ENCODE results near the gene PCK2.

The PCK2 gene

GRCh38 chr14:24150567-24150966, 56.5 kb downstream of the PCK2 start:
- in situ Hi-C loops (cut with MboI; ENCODE audit: low sequenced_read_pairs) = no loop called here

- in situ Hi-C loops (cut with MboI; ENCODE audit: low sequenced_read_pairs) = no loop called here
Measured at GRCh38 chr14:24150993-24151392, 56.9 kb downstream of the PCK2 start.

DNA sequence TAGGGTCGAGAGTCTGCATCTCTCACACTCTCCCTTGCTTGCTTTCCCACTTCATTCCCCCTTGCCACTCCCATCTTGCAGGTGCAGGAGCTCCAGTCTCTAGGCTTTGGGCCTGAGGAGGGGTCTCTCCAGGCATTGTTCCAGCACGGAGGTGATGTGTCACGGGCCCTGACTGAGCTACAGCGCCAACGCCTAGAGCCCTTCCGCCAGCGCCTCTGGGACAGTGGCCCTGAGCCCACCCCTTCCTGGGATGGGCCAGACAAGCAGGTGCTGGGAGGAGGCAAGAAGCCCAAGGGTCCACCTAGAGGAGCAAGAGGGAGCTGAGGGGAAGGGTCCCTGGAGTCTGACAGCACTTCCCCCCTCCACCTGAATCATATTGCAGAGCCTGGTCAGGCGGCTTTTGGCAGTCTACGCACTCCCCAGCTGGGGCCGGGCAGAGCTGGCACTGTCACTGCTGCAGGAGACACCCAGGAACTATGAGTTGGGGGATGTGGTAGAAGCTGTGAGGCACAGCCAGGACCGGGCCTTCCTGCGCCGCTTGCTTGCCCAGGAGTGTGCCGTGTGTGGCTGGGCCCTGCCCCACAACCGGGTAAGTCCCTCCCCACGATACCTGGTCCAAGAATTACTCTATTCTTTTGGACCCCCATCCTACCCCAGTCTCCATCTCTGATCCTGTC, 57.4 kb downstream of the PCK2 start:
- in situ Hi-C loops (cut with MboI; ENCODE audit: low sequenced_read_pairs) = no loop called here

Measured in HL-60/S4 treated with retinoic acid at 250 ng/mL for 4 days and 3 days (cell line).